Chondrocyte (in vitro differentiated cells): ENCODE data around the gene EIF4E3. TPM values are rescaled to one million over a fixed set of nuclear protein-coding genes. Genes with fewer than 3 reads are reported as not detected.
A peak's percentile ranks its signal among the peaks of the same experiment; 100 is the strongest.

Experiments used
- DNase-seq: peaks from one replicate; pipeline ENCODE4 v3.0.0; 2021; ENCODE audit warnings: mixed read lengths, low spot score
- H3K27ac Mint-ChIP-seq: one replicate; pipeline ENCODE4 v1.8.0; 2021; ENCODE audit warnings: mild to moderate bottlenecking, moderate library complexity, mixed read lengths; ENCODE audit not compliant: unreplicated experiment
- H3K27me3 Mint-ChIP-seq: 2 replicates; pipeline ENCODE4 v1.8.0; 2021; ENCODE audit warnings: low read depth, mixed read lengths
- H3K36me3 Mint-ChIP-seq: 2 replicates; pipeline ENCODE4 v1.8.0; 2021; ENCODE audit warnings: low read depth, mixed read lengths
- H3K4me1 Mint-ChIP-seq: 2 replicates; pipeline ENCODE4 v1.8.0; 2021; ENCODE audit warnings: low read depth, mild to moderate bottlenecking, mixed read lengths
- H3K4me3 Mint-ChIP-seq: one replicate; pipeline ENCODE4 v1.8.0; 2021; ENCODE audit warnings: mild to moderate bottlenecking, moderate library complexity, mixed read lengths; ENCODE audit not compliant: unreplicated experiment
- H3K9me3 Mint-ChIP-seq: 2 replicates; pipeline ENCODE4 v1.8.0; 2021; ENCODE audit warnings: low read depth, mixed read lengths
- CTCF ChIP-seq: fragments of 200-600 bp; sonication (generic); IDR thresholded peaks from 2 replicates; pipeline ENCODE4 v1.5.0; 2021; ENCODE audit warnings: antibody characterized with exemption, mild to moderate bottlenecking, moderate library complexity
- total RNA-seq: library from RNA; stranded (reverse); gene quantifications from 3 replicates; pipeline ENCODE4 v1.2.1, GENCODE V29; 2021

EIF4E3 gene
- total RNA-seq, 1 donor from 2014 or later: 12.4 TPM

- Mint-ChIP-seq H3K27ac (no peak overlapping the region), H3K36me3 (no peaks in the 10 kb centered on the region), H3K9me3 (no peaks in the 10 kb centered on the region), H3K4me1 (peaks cover 28% of the 10 kb centered on the region), H3K27me3 (no peaks in the 10 kb centered on the region), H3K4me3 (no peak overlapping the region)
- no peak for DNase-seq
- no peak for TF ChIP-seq CTCF
These were observed 71.8 kb downstream of the EIF4E3 start for GRCh38 chr3:71653414-71653807.

- Mint-ChIP-seq H3K4me3 (no peak overlapping the region), H3K9me3 (no peaks in the 10 kb centered on the region), H3K27me3 (no peaks in the 10 kb centered on the region), H3K27ac (peak overlapping the region; percentile 1), H3K4me1 (peaks cover 23% of the 10 kb centered on the region), H3K36me3 (no peaks in the 10 kb centered on the region)
- peak; percentile 94 for TF ChIP-seq CTCF
- no peak for DNase-seq
These were observed 72.3 kb downstream of the EIF4E3 start for GRCh38 chr3:71652781-71653413.

- Mint-ChIP-seq H3K36me3 (no peaks in the 10 kb centered on the region), H3K27ac (no peak overlapping the region), H3K4me3 (no peak overlapping the region), H3K9me3 (no peaks in the 10 kb centered on the region), H3K27me3 (no peaks in the 10 kb centered on the region), H3K4me1 (peaks cover 18% of the 10 kb centered on the region)
- no peak for DNase-seq
- no peak for TF ChIP-seq CTCF
These were observed 73.6 kb downstream of the EIF4E3 start for GRCh38 chr3:71651625-71652024.

- Mint-ChIP-seq H3K36me3 (no peaks in the 10 kb centered on the region), H3K4me3 (no peak overlapping the region), H3K27me3 (no peaks in the 10 kb centered on the region), H3K27ac (no peak overlapping the region), H3K9me3 (no peaks in the 10 kb centered on the region), H3K4me1 (peaks cover 18% of the 10 kb centered on the region)
- no peak for TF ChIP-seq CTCF
- no peak for DNase-seq
These were observed 74.8 kb downstream of the EIF4E3 start for GRCh38 chr3:71650372-71650771.

- Mint-ChIP-seq H3K4me3 (no peak overlapping the region), H3K36me3 (no peaks in the 10 kb centered on the region), H3K4me1 (peaks cover 18% of the 10 kb centered on the region), H3K27me3 (no peaks in the 10 kb centered on the region), H3K9me3 (no peaks in the 10 kb centered on the region), H3K27ac (no peak overlapping the region)
- no peak for DNase-seq
- TF ChIP-seq CTCF: no peak
These were observed 75.4 kb downstream of the EIF4E3 start for GRCh38 chr3:71649757-71650156.
